MCF 10A (cell line): ENCODE data around the gene CEP83. TPM values are rescaled to one million over a fixed set of nuclear protein-coding genes. Genes with fewer than 3 reads are reported as not detected.

Experiments
- BruUV-seq: library from RNA; stranded (reverse); fragments of 400-500 nt; replicated peaks from 2 replicates; lab custom pipeline; 2021; lab: Mats Ljungman, UMichigan
- CTCF ChIA-PET: fragments of 300-600 bp; sonication (Branson Sonifier 250); formaldehyde crosslinking; extraction: SDS; loops from one replicate; lab custom pipeline; 2021; ENCODE audit warnings: antibody characterized with exemption, inconsistent platforms; lab: Yijun Ruan, JAX
- POLR2A ChIA-PET: fragments of 300-600, 350-650 bp; sonication (Branson Sonifier 250); formaldehyde crosslinking; extraction: SDS; loops from one replicate; lab custom pipeline; 2020; ENCODE audit warnings: antibody characterized with exemption, inconsistent platforms; lab: Yijun Ruan, JAX
- DNase-seq: peaks from one replicate; pipeline ENCODE4 v3.0.0-alpha.2; 2018; ENCODE audit not compliant: unreplicated experiment
- H3K27ac Mint-ChIP-seq: one replicate; pipeline ENCODE4 v1.8.0; 2022; ENCODE audit warnings: mild to moderate bottlenecking, low read depth, mixed read lengths; ENCODE audit not compliant: unreplicated experiment
- H3K27me3 Mint-ChIP-seq: one replicate; pipeline ENCODE4 v1.8.0; 2022; ENCODE audit warnings: mixed read lengths; ENCODE audit not compliant: insufficient read depth, unreplicated experiment
- H3K36me3 Mint-ChIP-seq: one replicate; pipeline ENCODE4 v1.8.0; 2022; ENCODE audit warnings: mild to moderate bottlenecking, moderate library complexity, mixed read lengths; ENCODE audit not compliant: insufficient read depth, unreplicated experiment
- H3K4me1 Mint-ChIP-seq: one replicate; pipeline ENCODE4 v1.8.0; 2022; ENCODE audit warnings: mixed read lengths; ENCODE audit not compliant: insufficient read depth, unreplicated experiment
- H3K4me3 Mint-ChIP-seq: one replicate; pipeline ENCODE4 v1.8.0; 2022; ENCODE audit warnings: mild to moderate bottlenecking, moderate library complexity, mixed read lengths; ENCODE audit not compliant: unreplicated experiment
- H3K9me3 Mint-ChIP-seq: one replicate; pipeline ENCODE4 v1.8.0; 2022; ENCODE audit warnings: mixed read lengths; ENCODE audit not compliant: unreplicated experiment
- CTCF ChIP-seq: fragments of 200-600 bp; IDR thresholded peaks from one replicate; pipeline ENCODE4 v1.8.0; 2022; ENCODE audit warnings: antibody characterized with exemption, mild to moderate bottlenecking; ENCODE audit not compliant: unreplicated experiment
- intact Hi-C: fragments of 100-400 bp; cut with micrococcal nuclease; formaldehyde crosslinking; loops from 2 replicates; pipeline ENCODE4 v1.14.1; 2022
- total RNA-seq: library from RNA; stranded (reverse); gene quantifications from 2 replicates; pipeline ENCODE4 v1.2.3, GENCODE V29; 2022

Gene CEP83
- total RNA-seq, 1 experiment from 2014 or later: 28.1 TPM

DNA sequence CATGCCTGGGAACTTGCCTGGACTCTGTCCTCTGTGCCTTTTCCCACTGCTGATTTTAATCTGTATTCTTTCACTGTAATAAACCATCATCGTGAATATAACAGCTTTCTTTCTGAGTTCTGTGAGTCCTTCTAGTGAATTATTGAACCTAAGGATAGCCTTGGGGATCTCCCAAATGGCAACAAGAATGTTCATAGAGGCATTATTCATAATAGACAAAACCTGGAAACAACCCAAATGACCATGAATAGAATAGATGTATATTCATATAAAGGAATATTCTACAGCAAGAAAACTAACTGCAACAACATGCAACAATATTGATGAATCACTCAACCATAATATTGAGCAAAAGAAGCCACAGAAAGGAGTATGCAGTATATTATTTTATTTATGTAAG lies 44.7 kb upstream of the CEP83 start:
- Mint-ChIP-seq H3K36me3 (no peaks in the 10 kb centered on the region), H3K27me3 (no peaks in the 10 kb centered on the region), H3K27ac (no peak overlapping the region), H3K4me1 (peaks cover 6% of the 10 kb centered on the region), H3K4me3 (no peak overlapping the region), H3K9me3 (peaks cover 7% of the 10 kb centered on the region)
- no peak for DNase-seq
- ChIA-PET CTCF (no interaction called here), POLR2A (no interaction called here)
- intact Hi-C loops: no loop called here
- BruUV-seq: no TSS peak
- TF ChIP-seq CTCF: no peak

GRCh38 chr12:94503619-94504018 lies 44.0 kb upstream of the CEP83 start:
- intact Hi-C loops: no loop called here
- no TSS peak for BruUV-seq

DNA sequence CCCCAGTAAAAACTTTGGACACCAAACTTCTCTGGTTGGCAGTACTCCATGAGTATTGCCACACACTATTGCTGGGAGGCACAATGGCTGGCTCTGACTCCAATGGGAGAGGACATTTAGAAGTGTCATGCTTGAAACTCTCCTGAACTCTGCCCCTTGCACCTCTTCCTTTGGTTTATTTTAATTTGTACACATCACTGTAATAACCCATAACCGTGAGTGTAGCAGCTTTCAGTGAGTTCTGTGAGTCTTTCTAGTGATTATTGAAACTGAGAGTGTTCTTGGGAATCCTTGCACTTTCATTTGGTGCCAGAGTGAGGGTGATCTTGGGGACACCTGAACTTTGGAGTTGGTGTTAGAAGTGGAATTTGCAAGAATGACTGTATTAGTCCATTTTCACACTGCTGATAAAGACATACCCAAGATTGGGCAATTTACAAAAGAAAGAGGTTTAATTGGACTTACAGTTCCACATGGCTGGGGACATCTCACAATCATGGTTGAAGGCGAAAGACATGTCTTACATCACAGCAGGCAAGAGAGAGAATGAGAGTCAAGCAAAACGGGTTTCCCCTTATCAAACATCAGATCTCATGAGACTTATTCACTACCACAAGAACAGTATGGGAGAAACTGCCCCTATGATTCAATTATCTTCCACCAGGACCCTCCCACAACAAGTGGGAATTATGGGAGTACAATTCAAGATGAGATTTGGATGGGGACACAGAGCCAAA lies 41.3 kb upstream of the CEP83 start:
- POLR2A ChIA-PET: no interaction called here
- H3K36me3 Mint-ChIP-seq: no peaks in the 10 kb centered on the region
- no peak overlapping the region for H3K27ac Mint-ChIP-seq
- CTCF ChIA-PET: no interaction called here
- intact Hi-C loops: no loop called here
- no TSS peak for BruUV-seq
- no peak for TF ChIP-seq CTCF
- H3K27me3 Mint-ChIP-seq: no peaks in the 10 kb centered on the region
- DNase-seq: peak; percentile 62
- H3K4me3 Mint-ChIP-seq: no peak overlapping the region
- H3K4me1 Mint-ChIP-seq: peaks cover 6% of the 10 kb centered on the region
- no peaks in the 10 kb centered on the region for H3K9me3 Mint-ChIP-seq

More at GRCh38 chr12:94503619-94504018, 44.0 kb upstream of the CEP83 start:
- POLR2A ChIA-PET: no interaction called here
- no peak for DNase-seq
- peaks cover 6% of the 10 kb centered on the region for H3K4me1 Mint-ChIP-seq
- H3K36me3 Mint-ChIP-seq: no peaks in the 10 kb centered on the region
- no peak overlapping the region for H3K27ac Mint-ChIP-seq
- CTCF ChIA-PET: no interaction called here
- no peak overlapping the region for H3K4me3 Mint-ChIP-seq
- TF ChIP-seq CTCF: no peak
- no peaks in the 10 kb centered on the region for H3K27me3 Mint-ChIP-seq
- H3K9me3 Mint-ChIP-seq: peaks cover 7% of the 10 kb centered on the region

DNA sequence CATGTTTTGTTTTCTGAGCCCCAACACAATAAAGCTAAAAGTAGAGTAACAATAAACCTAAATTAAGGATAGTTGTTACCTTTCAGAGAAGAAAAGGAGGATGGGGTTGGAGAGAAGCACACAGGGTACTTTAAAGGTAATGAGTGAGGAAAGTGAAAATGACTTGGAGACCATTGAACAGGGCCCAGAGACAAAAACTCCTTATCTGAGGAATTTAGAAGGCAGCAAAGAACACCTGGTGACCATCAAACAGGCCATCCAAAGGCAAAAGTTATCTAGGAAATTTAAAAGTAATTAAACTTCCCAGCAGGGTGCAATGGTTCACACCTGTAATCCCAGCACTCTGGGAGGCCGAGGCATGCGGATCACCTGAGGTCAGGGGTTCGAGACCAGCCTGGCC lies 39.0 kb upstream of the CEP83 start:
- no TSS peak for BruUV-seq
- intact Hi-C loops: no loop called here
- Mint-ChIP-seq H3K4me1 (peaks cover 6% of the 10 kb centered on the region), H3K27ac (no peak overlapping the region), H3K36me3 (no peaks in the 10 kb centered on the region), H3K27me3 (no peaks in the 10 kb centered on the region), H3K9me3 (no peaks in the 10 kb centered on the region), H3K4me3 (no peak overlapping the region)
- POLR2A ChIA-PET: interaction anchor here (0.7 kb wide), 1 partner anchor 203 kb away, joined by 3 read pairs; no protein-coding TSS in a partner anchor
- CTCF ChIA-PET: no interaction called here
- no peak for TF ChIP-seq CTCF
- DNase-seq: no peak
